Adrenal gland (tissue), 5 donors: ENCODE results near the gene PRKG1.

Experiments
- CTCF ChIP-seq, 6 experiments: fragments of 450-650 bp in 4 of 6; fragments of 200-600 bp in 2 of 6; sonication (generic) in 1 of 6; IDR thresholded peaks; 1 replicate in 5 of 6; 2 replicates in 1 of 6; pipeline versions ENCODE4 v1.5.1 to v1.8.0; 2016 to 2021; ENCODE audit warnings: antibody characterized with exemption in 6 of 6, mild to moderate bottlenecking in 2 of 6, moderate library complexity in 1 of 6
- POLR2A ChIP-seq, 2 donors: fragments of 450-650 bp; IDR thresholded peaks; one replicate each; pipeline ENCODE4 v1.6.1; 2017; ENCODE audit warnings: antibody characterized with exemption in 2 of 2, mild to moderate bottlenecking in 2 of 2, moderate library complexity in 1 of 2
- donor health status: DM: no; HTN: no; CAD: no.

- no peak for TF ChIP-seq CTCF (IDR thresholded peaks at IDR 0.05)
- no peak for TF ChIP-seq POLR2A (IDR thresholded peaks at IDR 0.05)
Measured at GRCh38 chr10:51201947-51202346, 127.7 kb downstream of the PRKG1 start.
